Left hindlimb (tissue), 1 donor: ENCODE measurements around the gene GNAO1.

Experiments used
- DNase-seq: peaks from one replicate; pipeline ENCODE4 v3.0.0-alpha.2; 2018

GNAO1 gene

GRCh38 chr16:56295739-56296527 lies 104.6 kb downstream of the GNAO1 start:
- DNase-seq = peak; percentile 52

DNA sequence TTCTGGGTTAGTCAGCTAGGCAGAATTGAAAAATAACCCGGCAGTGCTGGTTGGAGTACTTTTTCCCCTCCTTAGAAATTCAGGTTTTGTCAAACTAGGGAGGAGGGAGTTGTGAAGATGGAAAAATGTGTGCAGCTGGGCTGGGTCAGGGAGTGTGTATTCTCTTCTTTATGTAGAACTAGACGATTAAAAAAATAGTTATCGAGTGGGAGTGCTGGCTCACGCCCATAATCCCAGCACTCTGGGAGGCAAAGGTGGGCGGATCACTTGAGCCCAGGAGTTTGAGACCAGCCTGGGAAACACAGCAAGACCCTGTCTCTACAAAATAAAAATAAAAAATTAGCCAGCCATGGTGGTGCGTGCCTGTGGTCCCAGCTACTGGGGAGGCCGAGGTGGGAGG lies 106.4 kb downstream of the GNAO1 start:
- DNase-seq = no peak

DNA sequence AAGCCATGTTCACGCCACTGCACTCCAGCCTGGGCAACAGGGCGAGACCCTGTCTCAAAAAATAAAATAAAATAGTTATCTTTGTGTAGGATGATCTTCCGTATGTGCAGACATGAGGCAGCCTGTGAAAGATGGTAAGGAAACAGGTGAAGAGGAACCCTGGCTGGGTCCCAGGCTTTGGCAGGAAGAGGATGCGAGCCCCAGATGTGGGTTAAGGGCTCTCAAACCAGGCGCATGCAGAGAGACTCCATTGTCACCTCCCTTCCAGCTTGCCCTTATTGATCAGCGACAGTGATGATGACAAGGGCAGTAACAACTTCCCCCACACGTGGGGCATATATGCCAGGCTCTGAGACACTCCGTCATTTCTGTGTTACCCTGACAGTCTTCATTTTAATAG lies 106.8 kb downstream of the GNAO1 start:
- no peak for DNase-seq

- no peak for DNase-seq
Measured at GRCh38 chr16:56298948-56299596, 107.8 kb downstream of the GNAO1 start.

DNA sequence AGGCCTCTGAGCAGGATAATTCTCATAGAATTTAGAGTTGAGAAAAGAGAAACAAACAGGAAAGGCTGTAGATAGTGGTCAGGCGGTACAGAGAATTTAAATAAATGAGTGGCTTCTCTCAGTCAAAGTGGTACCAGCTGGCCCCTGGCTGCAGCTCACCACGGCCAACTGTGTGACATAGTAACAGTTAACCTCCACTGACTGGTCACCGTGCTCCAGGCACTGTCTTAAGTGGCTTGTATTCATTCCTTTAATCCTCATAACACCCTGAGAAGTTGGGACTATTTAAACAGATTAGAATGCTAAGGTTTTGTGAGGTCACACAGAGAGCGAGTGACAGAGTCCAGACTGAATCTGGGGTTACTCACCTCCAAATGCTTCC lies 108.9 kb downstream of the GNAO1 start:
- no peak for DNase-seq

DNA sequence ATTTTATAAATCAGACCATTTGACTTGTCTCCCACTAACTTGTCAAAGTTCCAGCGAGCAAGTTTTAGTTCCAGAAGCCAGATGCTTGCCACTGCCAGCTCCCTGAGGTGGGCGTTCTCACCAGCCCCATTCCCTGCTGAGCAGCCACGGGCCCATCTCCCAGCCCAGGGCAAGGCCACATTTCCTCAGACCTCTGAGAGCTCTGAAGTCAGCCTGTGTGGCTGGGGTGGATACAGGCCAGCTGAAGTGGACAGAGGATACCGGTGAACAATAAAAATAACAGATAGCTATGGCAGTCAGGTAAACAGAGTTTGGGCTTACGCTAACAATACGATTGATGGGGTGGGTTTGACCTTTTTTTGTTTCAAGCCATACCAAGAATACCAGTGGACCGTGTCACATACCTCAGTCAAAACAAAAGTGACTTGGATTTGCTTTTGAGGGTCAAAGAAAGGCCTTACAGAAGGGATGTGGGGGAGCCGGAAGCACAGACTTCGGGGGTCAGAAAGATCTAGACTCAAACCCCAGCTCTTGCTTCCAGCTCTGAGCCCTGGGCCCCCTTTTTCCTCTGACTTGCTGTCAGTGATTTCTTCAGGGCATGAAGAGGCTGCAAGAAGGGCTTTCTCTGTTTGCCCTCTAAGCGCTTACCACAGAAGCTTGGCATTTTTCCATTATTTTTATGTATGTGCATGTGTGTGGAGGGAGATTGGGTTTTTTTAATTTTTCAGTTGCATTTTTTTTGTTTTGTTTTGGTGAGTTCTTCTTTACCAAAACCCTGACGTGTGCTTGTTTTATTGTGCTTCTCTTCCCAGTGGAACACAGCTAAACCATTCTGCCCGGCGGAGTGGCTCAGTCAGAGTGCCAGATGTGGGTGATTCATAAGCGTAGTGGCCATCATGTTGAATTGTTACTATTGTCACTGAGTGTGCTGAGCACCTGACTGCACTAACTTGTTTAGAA lies 109.9 kb downstream of the GNAO1 start:
- no peak for DNase-seq

DNA sequence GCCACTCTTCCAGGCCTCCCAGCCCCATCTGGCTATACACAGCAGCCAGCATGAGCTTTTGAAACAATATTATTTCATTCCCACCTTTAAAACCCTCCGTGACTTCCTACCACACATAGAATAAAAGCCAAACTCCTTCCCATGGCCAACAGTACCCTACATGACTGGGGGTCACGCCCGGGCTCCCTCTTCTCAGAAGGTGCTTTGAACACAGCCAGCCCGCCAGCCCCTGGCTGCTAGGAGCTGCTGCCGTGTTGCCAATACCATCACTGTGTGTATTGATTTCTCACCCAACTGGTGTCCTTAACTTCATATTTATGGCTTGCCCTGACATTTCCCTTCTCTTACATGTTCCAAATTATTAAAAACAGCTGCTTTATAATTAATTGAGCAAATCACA lies 111.2 kb downstream of the GNAO1 start:
- no peak for DNase-seq

- DNase-seq = no peak
Measured at GRCh38 chr16:56303066-56303715, 111.9 kb downstream of the GNAO1 start.

DNA sequence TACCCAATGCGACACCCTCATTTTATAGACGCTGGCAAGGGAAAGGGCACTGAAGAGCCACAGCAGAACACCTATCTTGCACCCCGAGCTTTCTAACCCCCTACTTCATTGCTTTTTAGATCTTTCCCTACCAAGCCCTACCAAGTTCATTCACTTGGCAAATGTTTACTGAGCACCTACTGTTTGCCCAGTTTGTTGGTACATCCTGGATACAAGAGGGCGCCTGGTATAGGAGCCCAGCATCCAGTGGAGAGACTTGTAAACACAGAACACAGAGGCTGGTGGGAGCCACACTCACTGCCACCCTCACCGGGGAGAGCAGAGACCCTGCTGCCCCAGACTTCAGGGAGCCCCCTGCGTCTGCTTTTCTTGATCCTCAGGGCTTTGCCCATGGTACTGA lies 112.6 kb downstream of the GNAO1 start:
- DNase-seq = no peak

DNA sequence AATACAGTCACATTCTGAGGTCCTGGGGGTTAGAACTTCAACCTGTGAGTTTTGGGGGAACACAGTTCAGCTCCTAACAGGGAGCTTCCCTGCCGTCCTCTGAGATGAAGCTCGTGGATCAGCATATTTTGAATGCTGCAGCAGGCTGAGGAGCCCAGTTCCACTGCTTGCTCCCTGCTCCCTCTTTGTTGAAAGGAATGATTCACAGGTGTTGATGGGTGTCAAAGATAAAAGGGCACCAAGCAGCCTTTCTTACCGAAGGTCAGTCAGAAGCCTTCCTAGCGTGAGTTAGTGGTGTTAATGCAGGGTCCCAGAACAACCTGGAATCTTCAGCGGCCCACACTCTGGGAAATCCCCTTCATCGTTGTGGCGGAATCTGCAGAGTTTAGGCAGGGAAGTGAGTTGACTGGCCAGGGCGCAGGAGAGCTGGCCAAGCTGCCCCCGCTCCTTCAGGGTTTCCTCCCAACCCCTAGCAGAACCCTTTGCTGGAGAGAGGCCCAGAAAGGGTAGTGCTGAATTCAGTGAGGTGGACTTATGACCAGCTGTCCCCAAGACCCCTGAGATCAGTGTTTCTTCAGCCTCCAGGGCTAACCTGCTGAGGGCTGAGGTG lies 114.8 kb downstream of the GNAO1 start:
- DNase-seq = no peak

DNA sequence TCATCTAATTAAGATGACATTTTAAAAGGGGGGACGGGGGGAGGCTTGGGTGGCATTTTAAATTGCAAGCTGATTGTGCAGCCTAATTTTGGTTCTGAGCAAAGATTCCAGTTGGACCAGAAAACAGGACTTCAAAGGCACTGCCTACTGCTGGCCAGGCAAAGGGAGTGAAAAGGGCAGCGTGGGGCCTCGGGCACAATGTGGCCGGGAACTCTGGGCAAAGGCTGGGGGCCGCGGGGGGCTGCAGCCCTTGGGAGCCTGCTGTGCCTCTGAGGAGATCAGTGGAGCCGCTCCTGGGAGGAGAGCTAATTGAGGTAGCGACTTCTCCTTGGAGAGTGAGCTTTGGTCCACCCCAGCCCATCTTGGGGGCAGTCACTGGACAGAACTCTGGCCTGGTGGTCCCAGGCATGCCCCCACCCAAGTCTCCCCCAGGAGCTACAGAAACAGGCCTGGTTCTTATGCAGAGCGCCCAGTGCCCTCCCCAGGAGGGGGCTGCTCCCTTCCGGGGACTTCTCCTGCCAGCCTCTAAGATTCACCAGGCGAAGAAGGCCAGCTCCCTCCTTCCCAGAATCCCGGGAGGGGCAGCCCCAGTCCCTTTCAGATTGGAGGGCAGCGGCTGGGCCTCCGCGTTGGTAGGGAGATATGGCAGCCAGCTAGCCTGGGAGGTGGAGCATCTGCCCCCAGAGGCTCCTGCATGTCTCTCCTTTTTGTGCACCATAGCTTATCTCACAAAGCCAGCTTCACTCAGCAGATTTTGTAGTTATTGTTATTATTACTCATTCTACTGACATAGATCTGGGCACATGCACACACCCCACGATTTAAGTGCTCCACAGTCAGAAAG lies 115.6 kb downstream of the GNAO1 start:
- DNase-seq = no peak

DNA sequence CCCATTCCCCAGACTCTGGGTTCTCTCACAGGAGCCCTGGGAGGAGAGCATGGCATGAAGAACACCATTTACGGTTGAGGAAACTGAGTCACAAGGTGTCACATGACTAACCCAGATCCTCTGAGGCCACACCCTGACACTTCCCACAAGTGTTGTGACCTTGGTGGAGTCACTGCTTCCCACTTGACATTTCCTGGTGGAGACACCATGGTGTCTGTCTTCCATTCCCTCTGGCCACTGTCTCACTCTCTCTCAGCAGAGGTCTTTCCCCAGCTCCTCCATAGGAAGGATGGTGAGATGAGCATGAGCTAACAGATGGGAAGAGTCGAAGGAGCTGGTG lies 116.2 kb downstream of the GNAO1 start:
- DNase-seq = no peak

DNA sequence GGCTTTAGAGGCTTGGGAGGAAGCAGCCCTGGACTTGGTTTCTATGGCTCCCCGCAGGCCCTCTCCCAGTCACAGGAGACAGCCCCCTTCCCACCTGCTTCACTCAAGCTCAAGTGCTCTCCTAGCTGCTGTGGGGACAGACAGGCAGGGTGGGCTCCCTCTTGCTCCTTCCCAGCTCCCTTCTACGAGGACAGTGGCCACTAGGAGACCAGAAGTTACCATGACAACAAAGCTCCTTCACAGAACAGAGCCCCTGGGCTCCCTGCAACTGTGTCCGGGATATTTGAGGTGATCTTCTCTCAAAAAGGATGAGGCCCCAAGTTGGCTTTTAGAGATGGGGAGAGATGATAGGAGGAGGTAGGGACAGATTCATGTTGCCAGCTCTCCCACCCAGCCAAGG lies 117.7 kb downstream of the GNAO1 start:
- no peak for DNase-seq

DNA sequence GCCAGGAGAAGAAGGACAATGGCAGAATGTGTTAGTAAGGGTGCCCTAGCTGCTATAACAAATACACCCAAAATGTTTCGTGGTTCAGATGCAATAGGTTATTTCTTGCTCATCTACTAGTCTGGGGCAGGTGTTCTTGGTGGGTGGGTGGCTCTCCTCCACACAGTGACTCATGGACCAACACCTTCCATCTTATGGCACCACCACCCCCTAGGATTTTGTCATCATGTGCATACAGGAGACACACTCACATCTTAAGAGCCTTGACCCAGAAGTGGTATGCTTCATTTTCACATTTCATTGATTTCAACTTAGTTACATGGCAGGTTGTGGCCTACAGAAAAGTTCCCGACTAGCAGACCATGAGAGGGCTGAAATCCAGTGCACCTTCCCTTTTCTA lies 119.4 kb downstream of the GNAO1 start:
- no peak for DNase-seq

GRCh38 chr16:56311208-56312027 lies 120.1 kb downstream of the GNAO1 start:
- no peak for DNase-seq

DNA sequence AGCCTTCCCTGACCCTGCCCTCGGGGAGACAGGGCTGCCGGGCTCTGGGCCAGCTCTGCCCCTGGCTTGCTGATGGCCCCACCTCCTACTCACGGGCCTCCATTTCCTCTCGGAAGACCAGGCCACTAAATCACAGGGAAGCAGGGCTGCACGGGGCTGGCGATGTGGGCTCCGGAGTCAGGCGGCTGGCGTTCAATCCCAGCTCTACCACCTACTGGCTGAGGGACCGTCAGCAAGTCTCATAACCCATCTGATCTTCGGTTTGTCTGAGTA lies 120.7 kb downstream of the GNAO1 start:
- DNase-seq = no peak

GRCh38 chr16:56312556-56312955 lies 121.3 kb downstream of the GNAO1 start:
- DNase-seq = no peak

- no peak for DNase-seq
Measured at GRCh38 chr16:56314244-56314850, 123.1 kb downstream of the GNAO1 start.

DNA sequence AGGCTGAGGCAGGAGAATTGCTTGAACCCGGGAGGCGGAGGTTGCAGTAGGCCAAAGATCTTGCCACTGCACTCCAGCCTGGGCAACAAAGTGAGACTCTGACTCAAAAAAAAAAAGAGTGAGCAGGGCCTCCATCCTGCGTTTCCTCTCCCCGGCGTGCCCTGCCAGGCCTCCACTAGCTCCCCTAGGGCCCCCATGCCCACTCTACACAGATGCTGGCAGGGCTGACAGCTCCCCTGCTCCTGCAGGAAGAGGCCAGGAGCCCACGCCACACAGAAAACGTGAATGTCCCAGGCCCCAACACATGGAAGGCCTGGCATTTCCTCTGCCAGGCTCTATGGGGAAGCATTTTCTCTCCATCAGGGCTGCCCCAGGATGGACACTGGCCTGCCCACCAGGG lies 124.7 kb downstream of the GNAO1 start:
- DNase-seq = no peak

DNA sequence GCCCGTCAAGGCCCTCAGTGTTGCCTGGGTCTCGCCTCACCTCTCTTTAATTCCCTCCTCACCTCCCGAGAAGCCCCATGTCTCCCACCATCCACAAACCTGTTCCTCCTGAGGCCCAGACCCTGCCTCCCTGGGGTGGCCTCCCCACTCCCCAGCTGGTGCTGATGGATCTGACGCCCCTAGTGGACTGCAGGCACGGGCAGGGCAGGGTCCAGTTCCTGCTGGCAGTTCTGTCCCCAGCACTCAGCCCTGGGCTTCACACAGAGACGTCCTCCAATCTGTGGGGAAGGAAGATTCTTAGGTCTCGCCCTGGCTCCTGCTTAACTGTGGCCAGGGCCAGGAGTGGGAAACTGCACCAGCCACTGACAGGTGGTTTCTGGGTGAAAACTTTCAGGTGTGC lies 125.3 kb downstream of the GNAO1 start:
- DNase-seq = no peak
